Cardiac fibroblast (primary cell): Measurements from ENCODE around the gene LRRIQ1.
"Not testable (repeated sequence)": the region's sequence is repeated elsewhere in the genome, so short reads cannot be mapped to it uniquely, and the experiment has no call there.

Experiments used
- DNase-seq, 2 donors: peaks; one replicate each; pipeline versions ENCODE4 v3.0.0 to v3.0.0-alpha.2; 2010; ENCODE audit warnings: low read depth in 2 of 2
- H3K4me3 ChIP-seq, 2 donors: replicated peaks in 1 of 2; 1 replicate in 1 of 2; 2 replicates in 1 of 2; pipeline ENCODE4 v1.5.1; 2011; ENCODE audit warnings: low read depth in 2 of 2, low read length in 2 of 2, mild to moderate bottlenecking in 2 of 2, moderate library complexity in 1 of 2
- TF ChIP-seq, protein P1 (sequence below): IDR thresholded peaks from one replicate; pipeline ENCODE4 v1.5.1; 2011; ENCODE audit warnings: low read depth, mild to moderate bottlenecking, low read length, inconsistent platforms

The LRRIQ1 gene

DNA sequence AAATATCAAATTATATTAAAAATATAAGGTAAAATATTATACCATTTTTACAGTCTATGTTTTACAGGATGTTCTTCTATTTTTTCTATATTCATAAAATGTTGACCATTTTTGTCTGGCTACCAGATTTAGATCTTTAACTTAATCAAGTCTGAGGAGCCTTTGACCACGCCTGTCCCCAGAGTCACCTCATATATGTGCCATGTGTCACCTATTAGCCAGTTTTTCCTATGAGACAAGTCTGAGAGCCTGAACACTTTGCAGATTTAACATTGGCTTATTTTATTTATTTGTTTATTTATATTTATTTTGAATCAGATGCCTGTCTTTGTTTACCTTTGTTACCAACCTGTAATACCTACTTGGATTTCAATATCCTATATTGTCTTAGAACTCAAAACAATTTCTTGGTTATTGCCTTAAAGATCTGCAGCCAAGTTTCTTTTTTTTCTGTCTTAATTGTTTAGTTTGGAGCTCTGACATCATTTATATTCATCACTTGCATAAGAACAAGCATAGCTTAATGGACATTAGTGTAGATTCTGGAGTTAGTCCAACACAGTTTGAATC is 127.7 kb downstream of the LRRIQ1 start:
- DNase-seq, result no peak
- TF ChIP-seq, protein P1, sequence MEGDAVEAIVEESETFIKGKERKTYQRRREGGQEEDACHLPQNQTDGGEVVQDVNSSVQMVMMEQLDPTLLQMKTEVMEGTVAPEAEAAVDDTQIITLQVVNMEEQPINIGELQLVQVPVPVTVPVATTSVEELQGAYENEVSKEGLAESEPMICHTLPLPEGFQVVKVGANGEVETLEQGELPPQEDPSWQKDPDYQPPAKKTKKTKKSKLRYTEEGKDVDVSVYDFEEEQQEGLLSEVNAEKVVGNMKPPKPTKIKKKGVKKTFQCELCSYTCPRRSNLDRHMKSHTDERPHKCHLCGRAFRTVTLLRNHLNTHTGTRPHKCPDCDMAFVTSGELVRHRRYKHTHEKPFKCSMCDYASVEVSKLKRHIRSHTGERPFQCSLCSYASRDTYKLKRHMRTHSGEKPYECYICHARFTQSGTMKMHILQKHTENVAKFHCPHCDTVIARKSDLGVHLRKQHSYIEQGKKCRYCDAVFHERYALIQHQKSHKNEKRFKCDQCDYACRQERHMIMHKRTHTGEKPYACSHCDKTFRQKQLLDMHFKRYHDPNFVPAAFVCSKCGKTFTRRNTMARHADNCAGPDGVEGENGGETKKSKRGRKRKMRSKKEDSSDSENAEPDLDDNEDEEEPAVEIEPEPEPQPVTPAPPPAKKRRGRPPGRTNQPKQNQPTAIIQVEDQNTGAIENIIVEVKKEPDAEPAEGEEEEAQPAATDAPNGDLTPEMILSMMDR, result no peak
- no peak overlapping the region for H3K4me3 ChIP-seq

DNA sequence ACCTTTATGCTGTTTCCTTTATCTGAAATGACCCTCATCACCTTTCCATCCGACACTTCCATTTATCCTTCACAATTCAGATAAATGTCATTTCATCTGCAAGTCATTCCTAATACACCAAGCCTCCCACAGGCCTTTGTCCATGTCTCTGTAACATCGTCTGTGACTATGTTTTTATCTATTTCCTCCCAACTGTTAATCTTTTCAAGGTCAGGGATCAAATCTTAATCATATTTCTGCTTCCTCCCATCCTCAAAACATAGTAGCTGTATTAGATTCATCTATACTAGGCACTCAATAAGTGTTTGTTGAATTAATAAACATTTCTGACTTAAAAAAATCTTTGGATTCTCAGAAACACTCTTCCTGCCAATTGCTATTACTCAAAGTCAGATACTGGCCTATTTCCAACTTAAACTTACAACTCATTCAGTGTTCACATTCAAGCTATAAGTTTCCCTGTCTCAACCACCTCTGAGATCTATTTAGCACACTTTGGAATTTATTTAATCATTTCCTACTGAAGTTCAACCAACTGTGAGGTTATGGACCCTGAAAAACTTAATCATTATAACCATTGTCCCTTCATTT is 143.6 kb downstream of the LRRIQ1 start:
- peak; percentile 52 to 55 for DNase-seq
- TF ChIP-seq, protein P1, result no peak
- H3K4me3 ChIP-seq, result no peak overlapping the region

DNA sequence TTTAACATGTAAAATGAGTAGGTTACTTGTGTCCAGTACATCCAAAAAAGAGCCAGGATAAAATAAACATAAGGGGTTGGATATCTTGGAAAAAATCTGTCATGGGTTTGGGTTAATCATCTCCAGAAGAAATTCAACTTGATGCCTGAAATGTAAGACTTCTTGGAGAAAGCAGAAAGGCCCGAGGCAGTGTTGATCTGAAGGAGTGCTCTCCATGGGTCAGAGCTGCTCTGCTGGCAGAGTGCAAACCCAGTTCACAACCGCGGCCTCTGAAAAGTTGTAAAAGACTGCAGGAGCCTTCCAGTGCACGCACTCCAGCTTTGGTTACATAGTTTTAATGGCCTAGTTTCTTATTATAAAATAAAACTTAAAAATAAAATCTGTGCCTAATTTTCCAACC is 146.5 kb downstream of the LRRIQ1 start:
- DNase-seq, result no peak
- TF ChIP-seq, protein P1, result no peak
- H3K4me3 ChIP-seq, result no peak overlapping the region

DNA sequence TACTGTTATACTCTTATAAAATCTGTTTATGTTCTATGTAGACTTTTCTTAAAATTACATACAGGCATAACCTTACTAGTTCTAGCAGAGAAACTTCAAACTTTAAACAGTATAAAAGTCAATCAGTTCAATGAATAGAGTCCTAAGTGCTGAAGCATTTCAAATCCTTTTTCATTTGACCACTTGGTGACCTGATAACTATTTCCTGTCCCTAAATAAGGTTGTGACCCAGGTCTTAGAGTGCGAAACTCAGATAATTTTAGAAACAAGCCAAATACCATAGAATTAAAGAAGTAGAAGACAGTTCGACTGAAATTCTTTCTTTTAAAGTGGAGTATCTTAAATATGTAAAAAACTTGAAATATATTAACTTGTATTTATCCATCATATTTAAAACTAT is 147.7 kb downstream of the LRRIQ1 start:
- no peak overlapping the region for H3K4me3 ChIP-seq
- TF ChIP-seq, protein P1, result no peak
- no peak for DNase-seq

DNA sequence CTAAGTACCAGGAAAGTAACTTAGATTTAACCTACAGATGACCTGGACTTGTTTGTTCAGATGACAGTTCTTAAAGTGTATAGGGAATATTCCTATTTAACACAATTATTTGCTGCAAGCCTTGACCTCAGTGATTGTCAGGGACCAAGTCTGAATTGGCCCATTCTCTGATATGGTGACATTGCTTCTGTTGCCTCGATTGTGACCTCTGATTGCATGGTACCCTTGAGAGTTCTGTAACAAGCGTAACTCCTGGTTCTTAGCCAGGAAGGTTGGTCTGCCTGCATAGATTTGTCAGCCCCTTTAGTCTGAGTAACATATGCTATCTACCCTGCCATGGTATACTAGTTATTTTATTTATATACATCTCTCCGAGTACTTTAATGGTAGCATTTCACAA is 150.1 kb downstream of the LRRIQ1 start:
- no peak overlapping the region for H3K4me3 ChIP-seq
- TF ChIP-seq, protein P1, result no peak
- DNase-seq, result no peak

DNA sequence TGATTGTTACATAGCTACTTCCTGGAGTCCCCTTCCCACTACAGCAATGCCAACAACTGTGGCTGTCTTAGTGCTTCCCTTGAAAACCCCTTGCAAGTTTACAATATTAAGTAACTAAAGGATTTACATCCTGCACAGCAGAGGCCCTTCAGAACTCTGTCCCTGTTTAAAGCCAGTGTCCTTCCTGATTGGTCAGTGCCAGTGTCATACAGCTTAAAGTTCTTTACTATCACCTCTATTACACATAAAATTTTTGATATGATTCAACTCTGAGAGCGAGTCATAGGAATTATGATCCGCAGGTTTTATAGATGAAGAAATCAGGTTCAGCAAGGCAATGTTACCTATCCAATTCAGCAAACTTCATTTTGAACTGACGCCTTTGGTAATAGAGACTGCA is 152.5 kb downstream of the LRRIQ1 start:
- no peak for DNase-seq
- TF ChIP-seq, protein P1, result no peak
- H3K4me3 ChIP-seq, result no peak overlapping the region

DNA sequence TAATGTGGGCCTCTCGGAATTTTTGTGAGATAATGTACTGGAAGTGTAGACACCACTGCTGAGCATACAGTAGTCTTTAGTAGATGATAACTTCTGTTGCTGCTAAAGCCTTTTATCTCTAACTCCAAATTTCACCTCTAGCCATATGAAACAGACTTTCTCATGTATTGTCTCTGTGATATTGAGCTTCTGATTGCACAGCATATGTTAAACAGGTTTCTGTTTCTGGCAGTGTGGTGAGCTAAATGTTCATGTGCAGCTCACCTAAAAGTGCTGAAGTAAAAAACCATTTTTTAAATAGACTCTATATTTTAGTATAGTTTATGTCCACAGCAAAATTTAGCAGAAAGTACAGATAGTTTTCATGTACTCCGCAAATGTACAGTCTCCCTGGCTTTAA is 154.6 kb downstream of the LRRIQ1 start:
- no peak for DNase-seq
- TF ChIP-seq, protein P1, result no peak
- H3K4me3 ChIP-seq, result no peak overlapping the region

DNA sequence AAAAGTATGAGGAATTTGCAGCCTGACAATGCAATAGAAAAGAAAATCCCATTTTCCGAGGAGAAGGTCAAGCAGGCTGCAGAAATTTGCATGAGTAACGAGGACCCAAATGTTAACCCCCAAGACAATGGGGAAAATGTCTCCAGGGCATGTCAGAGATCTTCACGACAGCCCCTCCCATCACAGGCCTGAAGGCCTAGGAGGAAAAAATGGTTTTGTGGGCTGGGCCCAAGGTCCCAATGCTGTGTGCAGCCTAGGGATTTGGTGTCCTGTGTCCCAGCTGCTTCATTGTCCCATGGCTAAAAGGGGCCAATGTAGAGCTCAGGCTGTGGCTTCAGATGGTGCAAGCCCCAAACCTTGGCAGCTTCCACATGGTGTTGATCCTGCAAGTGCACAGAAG is 167.7 kb downstream of the LRRIQ1 start:
- H3K4me3 ChIP-seq, DNase-seq: not testable (repeated sequence)
